Hypothalamus (tissue), 51 donors: ENCODE data around the gene OPCML.
A peak's percentile ranks its signal among the peaks of the same experiment; 100 is the strongest.

Experiments
- DNase-seq, 51 donors: peaks; one replicate each; lab custom pipeline; 2025; lab: John Stamatoyannopoulos, UW

OPCML gene

DNA sequence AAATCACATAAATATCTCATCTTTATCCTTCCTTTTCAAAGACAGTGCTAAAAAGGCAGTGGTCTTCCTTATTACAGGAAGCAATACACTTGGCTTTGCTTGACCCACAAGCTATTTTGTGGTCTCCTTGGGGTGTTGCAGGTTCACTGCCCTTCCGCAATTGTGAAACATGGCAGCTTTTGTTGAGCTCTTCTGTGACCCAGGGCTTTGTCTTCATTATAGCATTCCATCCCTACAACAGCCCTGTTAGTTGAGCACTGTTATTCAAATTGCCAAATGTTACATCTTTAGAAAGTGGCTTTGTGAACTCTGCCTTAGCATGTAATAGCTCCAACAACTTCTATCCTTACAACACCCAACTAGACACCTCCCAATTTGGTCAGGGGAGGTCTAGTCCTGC, 107.1 kb downstream of the OPCML start:
- no peak for DNase-seq

DNA sequence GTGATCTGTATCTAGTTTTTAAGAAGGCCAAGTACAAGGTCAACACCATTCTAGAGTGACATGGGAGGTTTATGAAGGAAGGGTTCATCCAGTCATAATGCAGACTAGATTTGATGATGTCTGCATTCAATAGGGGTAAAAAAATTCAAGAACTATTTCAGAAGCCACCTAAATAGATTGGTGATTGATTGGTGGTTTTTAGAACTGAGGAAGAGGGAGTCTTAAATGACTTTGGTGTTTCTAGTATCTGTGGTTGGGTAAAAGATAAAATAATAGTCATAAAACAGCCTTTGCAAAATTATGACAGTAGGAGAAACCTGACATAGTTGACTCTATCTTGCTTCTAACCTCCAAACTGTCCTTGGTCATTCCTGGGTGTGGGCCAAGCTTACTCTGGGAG, 114.1 kb downstream of the OPCML start:
- no peak for DNase-seq

DNA sequence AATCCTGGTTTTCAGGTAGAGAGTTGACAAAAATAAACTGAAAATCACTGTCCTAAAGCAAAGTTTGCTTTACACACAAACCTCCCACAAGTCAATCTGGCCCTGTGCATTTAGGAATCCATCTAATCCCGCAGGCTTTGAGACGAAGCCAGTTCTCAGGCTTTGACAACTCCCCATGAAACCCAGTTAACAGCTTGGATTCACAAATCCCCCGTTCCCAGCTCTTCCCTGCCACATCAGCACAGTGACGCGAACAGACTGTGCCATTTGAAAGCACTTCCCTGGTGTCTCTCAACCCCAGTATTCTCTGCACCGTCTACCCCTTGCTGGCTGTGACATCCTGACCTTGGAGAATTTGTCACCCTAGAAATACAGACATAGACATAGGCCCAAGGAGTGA, 117.8 kb downstream of the OPCML start:
- no peak for DNase-seq

DNA sequence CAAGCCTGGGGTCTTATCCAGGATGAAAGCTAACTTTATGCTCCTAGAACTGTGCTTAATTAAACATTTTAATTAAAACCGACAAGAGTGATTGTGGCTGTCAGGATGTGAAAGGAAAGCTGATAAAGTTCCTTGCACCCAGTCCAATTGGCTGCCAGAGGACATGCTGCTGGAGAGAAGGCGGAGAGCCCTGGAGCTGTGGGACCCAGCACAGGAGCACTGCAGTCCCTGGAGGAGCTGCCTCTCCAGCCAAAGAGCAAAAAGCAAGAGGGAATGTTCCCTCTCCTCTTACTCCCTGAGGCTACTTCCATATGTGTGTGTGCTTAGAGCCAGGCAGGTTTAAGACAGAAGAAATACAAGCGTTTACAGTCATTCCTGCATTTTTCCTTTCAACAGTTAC, 118.6 kb downstream of the OPCML start:
- no peak for DNase-seq

DNA sequence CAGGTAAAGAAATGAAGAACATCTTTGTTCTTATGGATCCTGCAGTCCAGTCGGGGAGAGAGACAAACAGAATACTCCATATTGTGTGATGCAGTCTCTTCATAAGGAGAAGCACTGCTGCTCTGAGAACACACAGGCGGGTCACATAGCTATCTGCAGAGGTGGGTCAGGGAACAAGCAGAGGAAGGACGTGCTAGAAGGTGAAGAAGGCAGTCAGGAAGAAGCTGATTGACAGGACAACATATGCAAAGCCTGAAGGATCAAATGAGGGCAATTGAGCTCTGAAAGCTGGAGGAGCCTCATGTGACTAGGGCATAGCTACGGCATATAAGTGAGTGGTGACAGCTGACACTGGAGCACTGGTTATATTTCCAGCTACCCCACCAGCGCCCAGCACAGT, 122.5 kb downstream of the OPCML start:
- no peak for DNase-seq

DNA sequence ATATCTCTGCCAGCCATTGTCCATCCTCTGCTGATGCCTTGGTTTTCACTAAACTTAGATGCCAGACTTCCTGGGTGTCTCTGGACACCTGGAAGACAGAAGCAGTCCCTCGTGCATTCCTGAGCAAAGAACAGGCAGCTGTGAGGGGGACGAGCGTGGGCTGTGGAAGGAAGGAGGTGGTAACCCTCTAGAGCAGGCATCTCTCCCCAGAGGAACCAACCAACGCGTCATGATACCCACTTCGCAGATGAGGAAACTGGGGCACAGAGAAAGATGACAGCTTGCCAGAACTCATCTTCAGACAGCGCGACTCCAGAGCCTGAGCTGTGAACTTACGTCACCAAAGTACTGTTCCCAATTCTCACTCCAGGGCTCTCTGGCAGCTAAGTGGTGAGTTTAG, 123.4 kb downstream of the OPCML start:
- DNase-seq, result no peak

DNA sequence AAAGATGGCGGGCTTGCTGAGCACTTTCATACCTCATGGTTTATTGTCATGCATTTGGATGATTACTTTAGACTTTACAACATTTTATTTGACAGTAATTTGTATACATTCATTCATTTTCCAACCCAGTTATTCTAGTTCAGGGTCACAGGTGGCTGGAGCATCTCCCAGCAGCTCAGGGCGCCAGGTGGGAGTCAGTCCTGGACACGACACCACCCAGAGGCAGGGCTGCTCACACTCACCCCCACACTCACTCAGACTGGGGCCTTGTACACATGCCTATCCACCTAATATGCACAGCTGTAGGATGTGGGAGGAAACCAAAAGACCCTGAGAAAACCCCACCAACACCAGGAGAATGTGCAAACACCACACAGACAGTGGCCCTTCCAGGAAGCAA, 123.9 kb downstream of the OPCML start:
- no peak for DNase-seq

DNA sequence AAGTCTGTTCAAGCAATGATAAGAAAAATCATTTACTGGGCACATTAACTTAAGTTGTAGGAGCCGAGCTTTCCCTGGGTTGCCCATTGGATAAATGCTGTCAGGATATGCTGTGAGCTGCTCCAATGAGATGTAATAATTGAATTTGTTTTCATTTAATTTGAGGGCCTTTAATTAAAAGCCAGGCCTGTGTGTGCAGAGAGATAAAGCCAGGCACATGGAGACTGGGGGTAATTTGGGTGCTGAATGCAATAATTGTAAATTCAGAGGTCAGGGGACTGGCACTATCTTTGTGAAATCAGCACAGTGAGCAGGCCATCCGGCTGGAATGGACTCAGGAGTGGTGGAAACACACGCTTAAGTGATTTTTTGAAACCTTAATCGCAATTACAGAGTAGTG, 125.8 kb downstream of the OPCML start:
- no peak for DNase-seq

DNA sequence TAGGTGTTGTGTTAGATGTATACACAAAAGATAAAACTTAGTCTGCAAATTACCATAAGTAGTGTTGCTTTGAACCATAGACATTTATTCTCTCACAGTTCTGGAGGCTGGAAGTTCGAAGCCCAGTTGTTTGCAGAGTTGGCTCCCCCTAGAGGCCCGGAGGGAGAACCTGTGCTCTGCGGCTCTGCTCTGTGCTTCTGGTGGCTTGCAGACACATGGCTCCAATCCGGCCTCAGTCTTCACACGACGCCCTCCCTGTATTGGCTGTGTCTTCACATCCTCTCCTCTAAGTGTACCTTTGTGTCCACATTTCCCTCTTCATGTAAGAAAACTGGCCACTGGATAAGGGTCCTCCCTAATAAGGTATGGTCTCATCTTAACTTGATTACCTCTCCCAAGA, 128.4 kb downstream of the OPCML start:
- no peak for DNase-seq

DNA sequence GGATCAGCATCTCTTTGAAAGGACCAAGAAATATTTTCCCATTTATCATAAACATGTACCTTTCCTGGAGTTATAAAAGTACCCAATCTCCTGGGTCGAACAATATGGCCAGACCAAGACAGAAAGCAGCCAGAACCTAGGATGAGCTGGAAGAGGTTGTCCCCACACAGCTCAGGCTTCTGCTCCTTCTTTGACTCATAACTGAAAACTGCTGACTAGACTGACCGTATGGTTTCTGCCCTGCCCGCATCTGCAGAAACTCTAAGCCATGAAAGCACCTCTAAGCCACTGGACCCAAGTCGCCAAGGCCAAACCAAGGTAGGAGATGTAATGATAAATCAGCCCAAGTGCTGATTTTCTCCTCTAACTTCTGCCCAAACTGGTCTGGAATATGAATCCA, 129.8 kb downstream of the OPCML start:
- DNase-seq, result no peak

DNA sequence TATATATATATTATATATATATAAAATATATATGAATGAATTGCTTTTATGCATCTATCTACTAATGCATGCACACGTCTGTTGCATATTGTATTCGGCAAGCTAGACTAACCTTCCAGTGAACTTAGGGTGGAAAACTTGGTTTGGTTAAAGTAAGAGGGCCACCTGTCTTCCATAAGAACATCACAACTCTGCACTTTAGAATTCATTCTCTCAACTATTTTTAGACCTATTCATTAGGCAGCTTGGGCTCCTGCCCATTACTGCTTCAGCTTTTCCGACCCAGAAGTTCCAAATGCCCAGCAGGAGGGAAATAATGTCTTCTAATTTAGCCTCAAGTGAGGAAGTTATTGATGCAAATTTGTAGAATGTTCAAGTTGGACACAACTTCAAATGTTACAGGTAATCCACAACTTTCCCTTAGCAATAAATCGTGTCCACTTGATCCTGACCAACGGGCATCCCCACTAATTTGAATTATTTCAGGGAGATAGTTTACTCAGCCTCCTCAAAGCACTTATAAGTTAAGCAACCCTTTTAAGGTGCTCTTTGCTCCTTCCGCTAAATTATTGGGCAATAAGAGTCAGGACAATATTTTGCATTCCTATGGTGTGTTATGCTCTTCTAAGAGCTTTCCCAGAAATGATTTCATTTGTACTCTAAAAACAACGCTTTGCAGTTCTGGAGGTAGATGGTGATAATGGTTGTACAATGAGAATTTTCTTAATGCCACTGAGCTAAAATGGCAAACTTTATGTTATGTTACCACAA, 132.3 kb downstream of the OPCML start:
- DNase-seq, result peak in 1 of 51 donors; percentile 8

DNA sequence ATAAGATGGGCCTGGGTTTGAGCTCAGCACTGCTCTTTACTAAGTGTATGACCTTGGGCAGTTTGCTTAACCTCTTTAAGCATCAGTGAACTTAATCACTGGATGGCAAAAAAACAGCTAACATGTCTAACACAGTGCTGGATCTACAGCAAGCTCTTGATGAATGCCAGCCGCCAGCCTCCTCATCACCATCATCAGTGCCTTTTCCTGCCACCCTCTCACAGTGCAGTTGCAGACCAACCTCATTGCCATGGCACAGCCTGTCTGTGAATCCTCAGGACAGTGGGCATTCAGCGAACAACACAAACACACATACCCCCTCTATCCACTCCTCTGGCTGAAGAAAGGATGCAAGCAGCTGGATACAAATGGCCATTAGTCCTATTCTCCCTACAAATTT, 133.0 kb downstream of the OPCML start:
- DNase-seq, result no peak

DNA sequence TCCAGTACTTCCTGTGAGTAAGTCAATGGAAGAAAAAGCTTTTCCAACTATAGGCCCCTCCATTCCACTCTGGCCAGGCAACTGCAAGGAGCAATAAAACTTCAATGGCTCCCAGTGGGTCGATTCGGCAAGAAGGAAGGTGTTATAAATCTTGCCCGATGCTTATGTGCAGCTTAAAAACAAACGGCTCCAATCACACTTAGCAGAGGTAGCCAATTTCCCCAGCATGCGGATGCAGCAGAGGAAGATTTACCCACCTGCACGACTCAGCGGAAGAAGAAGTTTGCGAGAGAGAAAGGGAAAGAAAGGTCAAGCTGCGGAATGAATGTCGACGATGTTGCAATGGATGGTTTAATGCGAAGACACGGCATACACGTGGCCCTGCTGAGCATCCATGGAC, 141.5 kb downstream of the OPCML start:
- DNase-seq, result no peak

DNA sequence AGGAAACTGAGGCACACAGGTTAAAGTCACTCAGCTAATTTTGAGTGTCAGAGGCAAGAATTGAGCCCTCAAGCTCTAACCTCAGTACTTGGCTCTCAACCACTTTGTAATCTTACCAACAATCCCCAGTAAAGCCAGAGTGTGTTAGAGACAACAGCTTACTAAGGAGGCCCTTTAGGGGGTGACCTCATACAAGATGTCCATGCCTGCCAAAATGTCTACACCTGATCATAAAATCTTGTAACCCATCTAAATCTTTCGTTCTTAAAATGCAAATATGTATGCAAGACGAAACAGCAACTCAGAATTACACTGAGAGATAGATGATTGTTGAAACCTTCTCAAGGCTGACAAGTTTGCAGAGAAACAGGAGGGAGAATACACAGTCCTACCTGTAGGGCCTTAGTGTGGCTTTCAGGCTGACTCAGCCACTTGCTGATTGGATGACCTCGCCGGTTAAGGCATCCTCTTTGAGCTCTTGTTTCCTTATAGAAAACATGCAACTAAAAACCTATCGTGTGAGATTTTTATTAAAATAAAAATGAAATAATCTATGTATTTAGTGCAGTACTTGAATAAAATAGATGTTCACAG, 143.2 kb downstream of the OPCML start:
- no peak for DNase-seq

DNA sequence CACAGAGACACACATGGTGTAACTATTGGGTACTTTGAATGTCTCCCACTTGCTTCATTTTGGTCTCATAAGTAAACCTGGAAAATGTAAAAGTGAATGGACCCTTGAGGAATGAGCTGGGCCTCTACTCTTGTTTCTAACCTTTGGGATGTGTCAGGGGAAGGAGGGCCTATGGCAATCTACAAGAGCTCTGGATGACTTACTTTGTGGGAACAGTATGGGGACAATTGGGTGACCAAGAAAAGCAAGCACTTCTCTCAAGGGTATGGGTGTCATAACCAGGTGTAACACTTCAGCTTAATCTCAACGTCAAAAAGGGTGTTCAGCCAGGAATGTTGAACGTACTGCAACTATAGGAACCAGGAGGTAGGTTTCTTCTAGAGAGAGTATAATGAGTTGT, 144.0 kb downstream of the OPCML start:
- no peak for DNase-seq

DNA sequence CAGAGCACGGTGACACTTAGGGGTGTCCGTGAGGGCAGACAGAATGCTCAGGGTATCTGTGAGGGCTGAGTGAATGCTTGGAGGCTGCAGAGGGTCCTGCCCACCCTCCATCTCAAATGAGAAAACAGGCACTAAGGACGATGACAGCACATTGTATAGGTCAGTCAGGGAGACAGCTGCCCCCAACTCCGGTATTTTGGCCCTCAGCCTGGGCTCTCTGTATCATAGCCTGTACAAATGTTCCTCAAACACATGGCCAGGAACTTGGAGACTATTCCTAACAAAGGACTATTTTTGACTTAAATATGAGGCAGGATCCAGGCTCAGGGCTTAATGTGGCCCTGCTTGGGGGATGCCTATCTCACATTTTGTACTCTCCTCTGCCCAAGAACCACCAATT, 145.4 kb downstream of the OPCML start:
- no peak for DNase-seq

DNA sequence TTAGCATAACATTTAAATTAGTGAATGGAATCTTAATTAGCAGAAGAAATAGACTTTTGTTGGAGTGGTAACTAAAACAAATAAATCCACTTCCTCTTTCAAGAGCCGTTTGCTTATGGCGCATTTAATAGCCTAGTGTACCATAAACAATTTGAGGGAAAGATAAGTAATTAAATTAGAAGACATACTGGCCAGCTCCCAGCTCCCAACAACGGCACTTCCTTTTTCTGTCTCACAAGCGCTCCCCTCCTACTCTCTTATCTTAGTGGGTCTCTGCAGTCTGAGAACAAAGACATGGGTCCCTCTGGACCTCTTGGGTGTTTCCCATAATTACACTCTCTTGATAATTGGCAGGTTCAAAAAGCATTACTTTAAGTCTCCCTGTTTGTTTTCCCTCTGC, 146.0 kb downstream of the OPCML start:
- no peak for DNase-seq

DNA sequence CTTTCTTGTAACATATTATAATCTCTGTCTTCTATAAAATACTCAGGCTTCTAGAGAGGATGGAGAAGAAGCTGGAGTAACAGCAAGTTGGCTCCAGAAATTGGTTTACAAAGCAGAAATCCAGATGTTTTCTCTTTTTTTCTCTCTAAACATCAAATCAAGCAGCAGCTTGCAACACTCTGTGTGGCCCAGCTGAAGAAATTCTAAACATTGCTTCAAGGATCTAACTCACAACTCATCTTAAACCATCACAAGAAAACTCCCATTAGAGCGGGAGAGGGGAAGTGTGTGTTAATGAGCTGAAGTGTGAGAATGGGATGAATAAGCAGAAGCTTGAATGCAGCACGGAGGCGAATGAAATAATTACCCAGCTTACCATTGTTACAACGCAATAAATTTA, 146.5 kb downstream of the OPCML start:
- DNase-seq, result no peak

DNA sequence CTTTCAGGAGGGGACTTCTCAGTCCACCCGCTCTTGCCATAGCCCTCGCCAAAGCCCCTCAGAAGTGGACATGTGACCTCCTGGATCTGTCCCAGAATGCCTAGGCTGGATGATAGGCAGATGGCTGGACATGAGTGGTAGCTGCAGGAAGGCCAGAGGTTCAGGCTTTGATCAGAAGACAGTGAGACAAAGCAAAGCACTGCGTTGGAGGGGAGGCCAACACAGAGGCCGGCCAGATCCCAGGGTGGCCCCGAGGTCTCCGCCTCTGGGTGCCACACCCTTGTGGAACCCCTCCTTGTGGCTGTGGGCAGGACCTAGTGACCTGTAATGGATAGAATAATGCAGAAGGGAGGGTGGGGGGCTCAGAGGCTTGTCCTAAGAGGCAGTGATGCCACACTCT, 147.6 kb downstream of the OPCML start:
- DNase-seq, result no peak

DNA sequence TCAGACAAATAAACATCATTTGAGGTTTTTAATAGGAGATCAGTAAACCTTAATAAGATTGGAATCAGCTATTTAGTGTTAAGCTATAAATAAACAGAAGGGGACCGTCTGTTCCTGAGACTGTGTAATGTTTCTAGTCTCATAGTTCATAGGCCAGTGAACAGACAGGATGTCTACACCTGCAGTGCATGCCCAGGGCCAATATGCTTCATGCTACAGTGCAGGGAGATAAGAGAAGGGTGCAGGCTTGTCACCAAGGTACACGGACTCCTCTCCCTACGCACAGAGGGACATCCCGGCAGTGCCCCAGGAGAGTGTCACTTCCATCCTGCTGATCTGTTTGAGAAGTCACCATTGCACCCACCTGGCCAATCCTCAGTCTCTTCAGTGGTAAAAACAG, 148.6 kb downstream of the OPCML start:
- no peak for DNase-seq

DNA sequence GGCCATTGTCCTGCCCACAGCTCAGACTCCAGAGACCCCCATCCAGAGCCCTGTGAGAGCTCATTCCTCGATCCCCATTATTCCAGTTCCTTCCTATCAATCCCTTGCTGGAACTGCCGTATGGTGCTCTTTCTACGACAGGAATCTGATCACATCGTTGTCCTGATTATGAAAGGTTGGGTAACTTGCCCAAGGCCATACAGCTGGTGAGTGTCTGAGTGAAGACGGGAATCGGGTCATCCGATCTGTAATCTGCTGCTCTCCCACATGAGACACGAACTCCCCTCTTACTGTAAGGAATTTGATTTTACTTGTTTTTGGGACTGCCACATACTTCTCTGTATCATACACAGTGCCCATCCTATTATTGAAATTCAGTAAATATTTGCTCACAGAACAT, 149.1 kb downstream of the OPCML start:
- no peak for DNase-seq

DNA sequence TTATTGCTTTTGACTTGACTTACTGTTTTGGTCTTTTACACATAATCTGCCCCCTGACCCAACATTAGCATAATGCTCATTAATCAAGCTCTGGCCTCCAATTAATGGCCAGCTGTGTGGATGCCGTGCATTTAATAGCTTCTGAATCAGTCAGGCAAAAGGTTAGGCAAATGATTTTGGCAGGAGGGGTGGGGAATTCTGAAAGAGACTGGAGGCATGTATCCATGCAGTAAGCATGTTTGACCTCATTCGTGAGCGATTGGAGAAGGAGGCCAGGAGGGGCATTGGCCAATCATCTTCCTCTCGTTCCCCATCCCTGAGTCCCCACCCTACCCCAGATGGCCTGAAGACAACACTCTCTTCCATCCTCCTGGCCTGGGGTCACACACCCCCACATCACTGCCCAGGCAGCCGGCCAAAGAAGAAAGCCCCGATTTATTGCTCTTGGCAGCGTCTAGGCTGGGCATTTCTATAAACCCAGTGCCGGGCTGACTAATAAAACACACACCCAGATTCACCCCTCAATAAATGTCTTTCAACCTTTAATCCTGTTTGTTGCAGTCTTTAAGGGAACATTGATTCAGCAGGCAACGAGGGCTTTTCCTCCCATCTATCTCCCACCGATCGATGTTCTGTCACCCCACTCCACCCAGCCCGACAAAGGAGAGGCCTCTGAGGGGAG, 150.0 kb downstream of the OPCML start:
- DNase-seq, result peak in 18 of 51 donors; percentile 3 to 38 (median 14)
